Body of pancreas (tissue), 4 donors: Measurements from ENCODE around the gene BEST3.

ENCODE experiments used
- CTCF ChIP-seq, 7 experiments: fragments of 450-650 bp in 4 of 7; fragments of 200-600 bp in 3 of 7; sonication (generic) in 3 of 7; IDR thresholded peaks; one replicate each; pipeline ENCODE4 v1.5.1; 2016 to 2019; ENCODE audit warnings: antibody characterized with exemption in 7 of 7
- POLR2A ChIP-seq, 3 donors: fragments of 450-650 bp; IDR thresholded peaks; one replicate each; pipeline ENCODE4 v1.6.1; 2016; ENCODE audit warnings: antibody characterized with exemption in 3 of 3, mild to moderate bottlenecking in 2 of 3

GRCh38 chr12:69694123-69694522 lies 5.0 kb downstream of the BEST3 start:
- TF ChIP-seq POLR2A (IDR thresholded peaks at IDR 0.05) (no peak), CTCF (IDR thresholded peaks at IDR 0.05) (no peak)
